GM12892 (cell line): Measurements from ENCODE around the gene KRT82.

Source experiments
- POLR2A ChIP-seq: IDR thresholded peaks from 2 replicates; pipeline ENCODE4 v1.6.1; 2011; ENCODE audit warnings: low read depth, low read length, control low read depth
- POLR2AphosphoS5 ChIP-seq: IDR thresholded peaks from 2 replicates; pipeline ENCODE4 v1.6.1; 2011; ENCODE audit warnings: low read depth, low read length, control low read depth
- TAF1 ChIP-seq: IDR thresholded peaks from 2 replicates; pipeline ENCODE4 v1.6.1; 2011; ENCODE audit warnings: low read depth, mild to moderate bottlenecking, control low read depth, low read length, borderline replicate concordance

DNA sequence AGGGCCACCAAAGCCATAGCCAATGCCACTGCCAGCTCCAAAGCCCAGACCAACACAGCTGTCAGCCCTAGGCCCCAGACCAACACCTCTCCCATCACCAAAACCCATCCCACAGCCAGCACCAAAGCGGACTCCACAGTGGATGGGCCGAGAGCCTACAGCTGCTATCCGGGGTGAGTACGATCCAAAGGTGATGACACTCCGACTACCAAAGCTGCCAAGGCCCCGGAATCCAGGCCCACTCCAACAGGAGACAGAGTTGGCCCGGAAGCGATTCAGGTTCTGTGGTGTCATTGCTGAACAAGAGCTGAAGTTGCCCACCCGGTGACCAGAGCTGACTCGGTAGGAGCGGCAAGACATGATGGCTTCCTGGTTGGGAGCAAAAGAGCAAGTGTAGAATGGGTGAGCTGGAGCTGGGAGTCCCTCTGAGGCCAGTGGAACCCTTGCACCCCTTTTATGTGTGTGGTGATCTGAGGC lies 20.9 kb downstream of the KRT82 start, which contains the start of gene KRT84:
- no peak for TF ChIP-seq POLR2A
- TF ChIP-seq POLR2AphosphoS5 = no peak
- no peak for TF ChIP-seq TAF1
